Stimulated activated CD8-positive, alpha-beta memory T cell treated with anti-CD3 and anti-CD28 coated beads, Interleukin-15, amount 100 ng/mL, for 24 hours (primary cell): ENCODE results near the gene ARHGAP4.

Experiments
- DNase-seq: peaks from one replicate; pipeline ENCODE4 v3.0.0-alpha.2; 2020; ENCODE audit warnings: low read depth

The ARHGAP4 gene

GRCh38 chrX:153963546-153963945 is 37.5 kb upstream of the ARHGAP4 start:
- no peak for DNase-seq

GRCh38 chrX:153961292-153961691 is 35.2 kb upstream of the ARHGAP4 start:
- DNase-seq = no peak

GRCh38 chrX:153960786-153961185 is 34.7 kb upstream of the ARHGAP4 start:
- DNase-seq = no peak

- no peak for DNase-seq
These were observed 34.0 kb upstream of the ARHGAP4 start for GRCh38 chrX:153960077-153960476.

- DNase-seq = no peak
These were observed 33.6 kb upstream of the ARHGAP4 start for GRCh38 chrX:153959649-153960048.

GRCh38 chrX:153958605-153959004 is 32.5 kb upstream of the ARHGAP4 start:
- DNase-seq = no peak

- DNase-seq = no peak
These were observed 31.2 kb upstream of the ARHGAP4 start for GRCh38 chrX:153957224-153957623.

GRCh38 chrX:153956044-153956907 is 30.2 kb upstream of the ARHGAP4 start:
- no peak for DNase-seq

GRCh38 chrX:153955228-153955732 is 29.2 kb upstream of the ARHGAP4 start:
- DNase-seq = no peak

GRCh38 chrX:153954558-153955227 is 28.6 kb upstream of the ARHGAP4 start:
- DNase-seq = no peak

- DNase-seq = no peak
These were observed 28.0 kb upstream of the ARHGAP4 start for GRCh38 chrX:153953892-153954557.

- peak; percentile 57 for DNase-seq
These were observed 27.3 kb upstream of the ARHGAP4 start for GRCh38 chrX:153953342-153953830.

GRCh38 chrX:153952373-153953026 is 26.4 kb upstream of the ARHGAP4 start:
- DNase-seq = no peak

- no peak for DNase-seq
These were observed 25.8 kb upstream of the ARHGAP4 start for GRCh38 chrX:153951683-153952372.

GRCh38 chrX:153950127-153950526 is 24.1 kb upstream of the ARHGAP4 start:
- DNase-seq = no peak

GRCh38 chrX:153948847-153949805 is 23.1 kb upstream of the ARHGAP4 start:
- no peak for DNase-seq

GRCh38 chrX:153948002-153948466 is 22.0 kb upstream of the ARHGAP4 start:
- DNase-seq = no peak

GRCh38 chrX:153947009-153947769 is 21.1 kb upstream of the ARHGAP4 start:
- DNase-seq = no peak
